GM21447 (cell line): ENCODE measurements around the gene C1orf21.

Experiments
- ATAC-seq: cut with Tn5 transposase; IDR thresholded peaks from one replicate; pipeline ENCODE4 v1.9.1; 2021; ENCODE audit not compliant: unreplicated experiment

C1orf21 gene

GRCh38 chr1:184624051-184624450 is 237.2 kb downstream of the C1orf21 start:
- no peak for ATAC-seq

- no peak for ATAC-seq
These were observed 237.8 kb downstream of the C1orf21 start for GRCh38 chr1:184624626-184625025.

DNA sequence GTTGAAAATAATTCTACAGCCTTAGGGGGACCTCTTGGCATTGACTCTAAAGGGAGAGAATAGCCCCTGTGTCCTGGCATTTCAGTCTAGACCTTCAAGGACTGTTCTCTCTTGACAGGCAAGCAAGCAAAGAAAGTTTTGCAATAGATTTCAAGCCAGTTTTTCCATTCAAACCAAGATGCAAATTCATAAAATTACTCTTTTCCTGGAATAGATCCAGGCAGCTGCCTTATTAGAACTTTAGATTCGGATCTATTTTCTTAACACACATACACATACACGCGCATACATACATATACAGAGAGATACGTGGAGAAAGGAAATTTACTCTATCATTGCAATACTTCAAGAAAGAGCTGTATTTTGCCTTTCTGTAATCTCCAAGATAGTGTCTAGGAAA is 238.4 kb downstream of the C1orf21 start:
- ATAC-seq: no peak

DNA sequence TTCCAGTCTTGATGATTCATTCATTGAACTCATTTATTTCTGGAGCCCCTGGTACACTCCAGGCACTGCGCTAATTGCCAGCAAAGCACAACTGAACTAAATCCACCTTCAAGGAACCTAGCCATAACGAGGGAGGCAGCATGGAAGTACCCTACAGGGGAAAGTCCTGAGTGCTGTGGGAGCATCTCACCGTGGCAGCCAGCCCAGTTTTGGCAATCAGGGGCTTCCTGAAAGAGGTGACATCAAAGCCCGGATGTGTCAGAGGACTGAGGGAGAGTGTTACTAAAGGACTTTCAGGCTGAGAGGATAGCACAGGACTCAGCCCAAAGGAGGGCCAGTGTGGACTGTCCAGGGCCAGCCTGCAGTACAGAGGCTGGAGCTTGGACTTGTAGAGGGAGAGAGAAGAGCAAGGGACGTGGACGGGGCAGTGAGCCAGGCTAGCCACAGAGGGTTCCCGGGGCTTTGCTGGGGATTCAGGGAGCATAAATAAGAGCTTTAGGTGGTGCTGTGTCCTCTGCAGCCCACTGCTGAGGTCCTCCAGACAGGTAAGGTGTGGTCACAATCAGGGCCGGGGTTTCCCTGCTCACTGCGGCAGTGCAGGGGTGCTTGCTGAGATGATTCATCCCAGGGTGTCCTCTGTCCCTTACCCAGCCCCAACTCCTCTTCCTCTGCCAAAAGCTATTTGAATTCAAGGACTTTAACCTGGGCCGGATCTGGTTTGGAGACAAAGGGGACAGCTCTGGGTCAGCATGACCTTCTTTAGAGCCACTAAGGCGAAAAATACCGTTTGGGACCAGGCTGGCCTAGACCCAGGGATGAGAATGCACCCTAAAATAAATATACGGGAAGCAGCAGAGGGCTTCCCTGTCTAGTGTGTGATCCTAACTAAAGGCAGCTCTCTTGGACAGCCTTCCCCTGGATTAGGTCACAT is 239.5 kb downstream of the C1orf21 start:
- no peak for ATAC-seq

DNA sequence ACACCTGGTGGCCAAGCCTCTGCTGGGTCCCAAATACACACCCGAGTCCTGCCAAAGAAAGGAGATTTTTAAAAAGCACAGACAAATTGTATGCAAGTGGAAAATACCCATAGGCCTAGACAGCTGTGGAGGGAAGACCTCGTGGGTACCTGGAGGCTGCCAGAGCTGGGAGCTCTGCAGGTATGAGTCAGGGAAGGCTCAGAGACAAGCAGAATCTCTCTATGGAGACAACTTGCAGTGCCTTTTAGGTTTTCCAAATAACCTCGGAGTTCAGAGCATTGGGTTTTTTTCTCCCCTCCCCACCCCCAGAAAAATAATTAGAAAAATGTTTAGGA is 240.1 kb downstream of the C1orf21 start:
- no peak for ATAC-seq

DNA sequence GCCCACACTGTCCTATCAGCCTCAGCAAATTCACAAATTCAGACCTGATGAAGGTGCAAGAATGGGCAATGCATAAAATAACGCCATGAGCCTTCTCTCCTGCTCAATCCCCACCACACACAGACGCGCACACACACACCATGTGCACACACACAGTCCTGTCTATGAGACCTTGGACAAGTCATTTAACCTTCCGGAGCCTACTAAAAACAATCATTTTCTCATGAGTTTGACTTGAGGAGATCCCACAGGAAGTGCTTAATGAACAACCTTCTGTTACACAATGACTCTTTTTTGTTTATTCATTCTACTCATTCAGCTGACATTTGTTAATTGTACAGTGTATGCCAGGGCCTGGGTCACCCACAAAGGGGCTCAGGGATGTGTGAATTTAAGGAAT is 242.4 kb downstream of the C1orf21 start:
- ATAC-seq: no peak

- no peak for ATAC-seq
These were observed 243.8 kb downstream of the C1orf21 start for GRCh38 chr1:184630679-184631060.

DNA sequence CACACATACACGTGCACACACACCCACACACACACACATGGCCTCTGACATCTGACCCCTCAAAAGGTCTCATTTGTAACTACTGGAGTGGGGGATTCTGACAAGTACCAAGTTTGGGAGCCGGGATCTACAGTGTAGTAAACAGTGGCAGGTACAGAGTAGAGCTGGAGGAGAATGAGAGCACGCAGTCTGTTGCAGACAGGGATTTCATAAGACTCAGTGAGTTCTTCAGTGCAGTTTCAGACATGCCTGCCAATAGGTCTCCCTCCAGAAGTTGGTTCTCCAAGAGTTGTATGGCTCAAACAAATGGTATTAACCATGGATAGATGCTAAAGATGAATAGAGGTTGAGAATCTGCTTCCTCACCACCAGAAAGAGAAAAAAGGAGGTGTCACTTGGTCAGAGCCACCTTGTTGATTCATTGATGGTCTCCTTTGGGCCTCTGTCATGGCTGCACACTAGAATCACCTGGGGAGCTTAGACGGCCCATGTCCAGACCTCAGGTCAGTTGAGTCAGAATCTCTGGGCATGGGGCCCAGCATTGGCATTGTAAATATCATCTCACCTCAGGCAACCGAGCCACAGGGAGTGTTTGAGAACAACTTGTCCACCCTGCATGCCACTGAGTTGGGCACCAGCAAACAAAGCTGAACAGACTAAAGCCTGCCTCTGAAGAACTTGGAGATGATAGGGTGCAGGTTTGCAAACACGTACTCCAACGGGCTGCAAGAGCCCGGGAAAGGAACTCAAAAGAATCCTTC is 245.8 kb downstream of the C1orf21 start:
- ATAC-seq: no peak

DNA sequence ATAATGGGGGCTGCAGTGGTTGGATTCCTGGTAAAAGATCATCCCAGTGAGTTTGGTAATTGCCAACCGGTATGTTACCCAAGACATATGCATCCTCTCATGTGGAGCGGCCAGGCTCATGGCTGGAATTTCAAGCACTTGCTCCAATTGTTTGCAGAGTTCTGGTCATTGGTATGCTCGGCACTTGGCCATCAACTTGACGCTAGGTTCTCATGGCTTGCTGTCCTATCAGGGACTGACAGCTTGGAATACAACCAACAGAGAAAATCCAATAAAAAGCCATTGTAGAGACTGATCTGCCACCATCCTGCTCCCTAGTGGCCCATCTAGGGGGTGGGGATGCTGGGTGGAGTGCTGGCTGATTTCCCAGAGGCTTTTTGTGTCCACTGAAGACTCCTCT is 247.0 kb downstream of the C1orf21 start:
- no peak for ATAC-seq

DNA sequence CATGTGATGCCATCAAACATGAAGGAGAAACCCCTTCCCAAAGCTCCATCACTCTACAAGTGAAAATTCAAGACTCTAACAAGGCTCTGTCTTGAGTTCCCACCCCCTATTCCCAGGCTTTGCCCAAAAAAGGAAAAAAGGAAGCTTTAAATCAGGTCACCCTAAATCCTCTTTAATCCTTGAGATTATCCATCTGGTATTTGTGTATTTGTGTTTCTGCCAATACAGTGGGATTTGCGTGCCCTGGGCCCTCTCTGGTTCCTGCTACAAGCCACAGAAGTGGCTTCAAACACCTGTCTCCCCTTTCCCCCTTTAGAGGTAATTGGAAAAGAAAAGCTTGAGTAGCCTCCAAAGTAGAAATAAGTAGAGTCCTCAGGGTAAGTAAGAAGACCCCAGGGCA is 247.5 kb downstream of the C1orf21 start:
- no peak for ATAC-seq

DNA sequence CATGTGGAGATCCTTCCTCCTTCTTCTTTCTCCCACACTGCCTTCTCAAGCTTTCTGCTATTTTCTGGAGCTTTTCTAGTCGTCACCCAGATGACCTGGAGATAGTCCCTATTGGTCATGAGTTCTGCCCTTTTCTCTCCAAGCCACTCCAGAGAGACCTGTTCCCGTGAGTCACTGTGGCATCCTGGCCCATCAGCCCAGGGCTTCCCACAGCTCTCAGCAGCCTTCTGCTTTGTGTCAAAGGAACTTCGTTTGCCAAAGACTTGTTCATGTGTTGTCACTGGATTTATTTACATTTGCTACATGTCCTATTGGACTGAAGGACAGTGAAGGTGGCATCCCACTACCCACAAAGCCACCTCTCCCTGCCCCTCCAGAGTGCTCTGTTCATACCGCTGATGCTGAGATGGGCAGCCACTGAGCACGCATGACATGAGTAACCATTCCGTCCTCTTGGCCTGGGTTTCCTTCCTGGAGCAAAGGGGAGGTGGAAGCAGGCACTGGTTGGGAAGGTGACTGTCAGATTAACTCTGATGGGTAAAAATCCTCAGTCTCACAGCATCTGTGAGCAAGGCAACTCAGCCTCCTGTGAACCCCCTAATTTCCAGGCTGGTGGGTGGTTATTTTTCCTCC is 248.6 kb downstream of the C1orf21 start:
- ATAC-seq: no peak

DNA sequence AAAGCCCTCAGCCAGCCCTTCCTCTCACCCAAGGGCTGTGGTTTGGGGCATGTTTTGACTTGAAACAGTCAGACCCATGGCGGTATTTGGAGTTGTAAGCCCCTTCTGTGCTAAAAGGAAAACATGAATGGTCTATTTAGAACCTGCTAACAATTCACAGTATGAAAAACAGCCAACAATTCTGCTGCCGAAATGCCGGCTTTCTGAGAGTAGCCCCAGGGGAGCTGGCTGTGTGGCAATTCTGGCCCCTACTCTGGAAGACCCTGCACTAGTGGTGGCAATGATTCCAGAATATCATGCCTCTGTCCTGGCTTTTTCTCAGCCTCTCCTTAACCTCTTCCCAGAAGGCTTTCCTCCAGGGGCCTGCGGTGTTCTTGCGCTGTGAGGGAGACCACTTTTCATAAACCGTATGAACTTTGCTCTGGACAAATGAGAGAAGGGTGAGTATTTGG is 249.2 kb downstream of the C1orf21 start:
- no peak for ATAC-seq

DNA sequence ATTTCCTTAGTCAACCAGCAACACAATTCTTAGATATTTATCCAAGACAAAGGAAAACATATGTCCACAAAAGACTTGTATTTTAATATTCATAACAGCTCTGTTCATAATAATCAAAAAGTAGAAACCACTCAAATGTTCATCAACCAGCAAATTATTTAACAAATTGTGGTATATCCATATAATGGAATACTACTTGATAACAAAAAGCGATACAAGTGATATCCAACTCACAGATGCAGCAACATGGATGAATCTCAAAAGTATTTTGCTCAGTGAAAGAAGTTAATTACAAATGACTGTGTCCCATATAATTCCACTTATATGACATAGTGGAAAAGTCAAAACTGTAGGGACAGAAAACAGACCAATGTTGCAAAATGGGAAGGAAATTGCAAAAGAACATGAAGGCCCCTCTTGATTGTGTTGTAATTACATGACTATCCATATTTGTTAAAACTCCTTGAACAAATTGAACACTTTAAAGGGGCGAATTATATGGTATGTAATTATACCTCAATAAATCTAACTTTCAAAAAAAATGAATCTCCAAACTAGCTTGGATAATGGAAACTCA is 250.9 kb downstream of the C1orf21 start:
- no peak for ATAC-seq

GRCh38 chr1:184639205-184639604 is 252.4 kb downstream of the C1orf21 start:
- ATAC-seq: no peak

DNA sequence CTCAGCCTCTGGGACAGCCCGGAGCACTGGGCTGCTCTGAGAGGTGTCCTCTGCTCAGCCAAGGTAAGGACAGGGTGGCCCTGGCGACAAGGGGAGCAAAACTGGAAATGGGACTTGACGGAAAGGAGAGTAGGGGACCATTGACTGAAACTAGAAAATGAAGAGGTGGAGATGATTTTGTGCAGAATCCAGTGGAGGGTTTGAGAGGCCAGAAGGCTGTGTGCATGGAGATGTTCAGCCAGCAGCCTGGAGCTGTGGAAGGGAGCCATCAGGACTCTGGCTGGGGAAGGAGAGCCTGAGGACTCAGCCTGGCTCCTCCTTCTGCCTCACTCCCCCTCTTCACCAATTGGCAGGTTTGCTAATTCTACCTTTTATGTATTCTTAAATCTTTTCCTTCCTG is 253.7 kb downstream of the C1orf21 start:
- ATAC-seq: no peak

GRCh38 chr1:184641894-184642293 is 255.1 kb downstream of the C1orf21 start:
- no peak for ATAC-seq

- ATAC-seq: no peak
These were observed 256.8 kb downstream of the C1orf21 start for GRCh38 chr1:184643661-184644060.

- ATAC-seq: no peak
These were observed 257.9 kb downstream of the C1orf21 start for GRCh38 chr1:184644771-184645170.

DNA sequence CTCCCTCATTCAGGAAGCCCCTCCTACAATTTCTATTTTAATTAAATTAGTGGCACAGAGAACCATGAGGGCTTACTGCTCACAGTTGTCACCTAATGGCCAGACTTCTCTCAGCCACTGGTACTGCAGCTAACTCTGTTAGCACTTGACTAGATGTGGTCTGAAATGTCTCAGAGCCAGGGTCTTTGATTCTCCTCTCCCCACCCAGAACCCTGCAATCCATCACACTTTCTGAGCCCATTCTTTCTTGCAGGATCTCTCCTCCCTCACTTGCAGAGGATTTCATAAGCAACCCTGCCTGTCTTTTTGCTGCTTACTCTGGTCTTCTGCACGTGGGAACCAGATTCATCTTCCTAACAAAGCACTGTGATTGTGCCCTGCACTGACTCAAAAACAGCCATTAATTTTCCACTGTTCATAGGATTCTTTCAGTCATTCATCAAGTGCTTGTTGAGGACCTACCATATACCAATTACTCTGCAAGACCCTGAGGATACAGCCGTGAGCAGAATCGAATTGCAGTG is 259.4 kb downstream of the C1orf21 start:
- no peak for ATAC-seq

DNA sequence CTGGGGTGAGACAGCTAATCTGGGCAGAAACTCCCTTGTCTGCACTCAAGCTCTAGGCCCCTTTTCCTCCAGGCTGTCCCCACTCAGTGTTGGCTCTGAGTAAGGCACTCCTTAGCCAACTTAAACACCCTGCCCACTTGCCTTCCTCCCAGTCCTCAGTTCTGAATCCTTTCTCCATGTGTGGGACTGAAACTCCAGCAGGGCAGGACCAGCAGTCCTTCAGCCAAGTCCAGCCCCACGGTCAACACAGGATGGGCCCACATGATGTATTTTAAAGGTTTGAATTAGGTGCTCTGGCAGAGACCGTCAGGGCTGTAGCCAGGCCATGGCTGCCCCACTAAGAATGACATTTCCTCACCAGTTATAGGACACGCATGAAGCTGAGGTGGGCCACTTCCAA is 260.0 kb downstream of the C1orf21 start:
- no peak for ATAC-seq

DNA sequence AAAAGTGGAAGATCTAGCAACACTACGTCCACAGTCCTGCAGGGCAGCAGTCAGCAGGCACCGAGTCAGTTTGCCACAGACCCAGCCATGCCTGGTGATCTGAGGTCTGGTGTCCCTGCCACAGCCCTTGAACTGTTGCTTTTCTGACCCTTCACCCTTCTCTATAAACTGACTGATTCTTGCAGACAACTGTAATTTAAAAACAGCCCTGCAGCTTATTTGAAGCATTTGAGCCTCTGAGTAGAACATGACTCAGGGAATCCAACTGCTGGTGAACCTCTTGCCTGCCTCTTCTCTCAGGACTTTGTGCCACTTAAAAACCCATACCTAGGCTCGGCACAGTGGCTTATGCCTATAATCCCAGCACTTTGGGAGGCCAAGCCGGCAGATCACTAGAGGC is 260.6 kb downstream of the C1orf21 start:
- no peak for ATAC-seq
